22Rv1 (cell line): ENCODE measurements around the gene FTCD.

Source experiments
- ZFX ChIP-seq: fragments of 450-650 bp; IDR thresholded peaks from 2 replicates; pipeline ENCODE4 v1.6.1; 2017; ENCODE audit warnings: antibody characterized with exemption, borderline replicate concordance
- TF ChIP-seq, protein P1 (sequence below): fragments of 450-650 bp; IDR thresholded peaks from 2 replicates; pipeline ENCODE4 v1.5.1; 2017; ENCODE audit warnings: mild to moderate bottlenecking

DNA sequence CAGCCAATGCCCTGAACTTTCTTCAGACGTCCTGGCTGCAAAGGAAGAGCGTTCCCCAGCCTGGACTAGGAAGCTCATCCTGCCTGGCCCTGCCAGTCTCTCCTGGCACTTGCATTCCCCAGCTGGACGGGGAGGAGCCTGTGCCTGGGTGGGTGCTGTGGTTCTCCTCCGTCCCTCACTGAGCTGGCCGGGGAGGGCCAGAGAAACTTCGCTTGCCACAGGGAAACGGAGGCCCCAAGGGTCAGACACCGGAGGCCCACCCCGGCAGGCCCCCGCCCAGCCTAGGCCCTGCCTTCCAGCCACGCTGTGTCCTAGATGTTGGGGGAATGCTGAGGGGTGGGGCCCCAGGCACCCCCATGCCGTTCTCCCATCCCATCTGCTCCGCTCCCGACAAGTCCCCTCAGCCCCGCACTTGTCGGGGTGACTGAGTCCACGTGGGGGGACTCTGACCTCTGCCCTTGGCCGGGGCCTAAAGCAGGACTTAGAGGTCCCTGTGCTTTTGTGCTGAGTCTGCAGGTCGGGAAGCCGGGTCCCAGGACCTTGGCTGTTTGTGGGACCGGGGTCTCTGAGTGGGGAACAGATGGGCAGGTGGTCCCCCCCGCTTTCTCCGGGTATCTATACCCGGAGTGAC, 4.8 kb downstream of the FTCD start:
- TF ChIP-seq, protein P1, sequence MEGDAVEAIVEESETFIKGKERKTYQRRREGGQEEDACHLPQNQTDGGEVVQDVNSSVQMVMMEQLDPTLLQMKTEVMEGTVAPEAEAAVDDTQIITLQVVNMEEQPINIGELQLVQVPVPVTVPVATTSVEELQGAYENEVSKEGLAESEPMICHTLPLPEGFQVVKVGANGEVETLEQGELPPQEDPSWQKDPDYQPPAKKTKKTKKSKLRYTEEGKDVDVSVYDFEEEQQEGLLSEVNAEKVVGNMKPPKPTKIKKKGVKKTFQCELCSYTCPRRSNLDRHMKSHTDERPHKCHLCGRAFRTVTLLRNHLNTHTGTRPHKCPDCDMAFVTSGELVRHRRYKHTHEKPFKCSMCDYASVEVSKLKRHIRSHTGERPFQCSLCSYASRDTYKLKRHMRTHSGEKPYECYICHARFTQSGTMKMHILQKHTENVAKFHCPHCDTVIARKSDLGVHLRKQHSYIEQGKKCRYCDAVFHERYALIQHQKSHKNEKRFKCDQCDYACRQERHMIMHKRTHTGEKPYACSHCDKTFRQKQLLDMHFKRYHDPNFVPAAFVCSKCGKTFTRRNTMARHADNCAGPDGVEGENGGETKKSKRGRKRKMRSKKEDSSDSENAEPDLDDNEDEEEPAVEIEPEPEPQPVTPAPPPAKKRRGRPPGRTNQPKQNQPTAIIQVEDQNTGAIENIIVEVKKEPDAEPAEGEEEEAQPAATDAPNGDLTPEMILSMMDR: no peak
- TF ChIP-seq ZFX: no peak
